ENCODE data around the gene GNB1.
A peak's percentile ranks its signal among the peaks of the same experiment; 100 is the strongest.

Gene GNB1

GRCh38 chr1:1847061-1847850 is 43.6 kb downstream of the GNB1 start:
- peaks cover 57% of the 10 kb centered on the region for H3F3A ChIP-seq (ENCODE audit: control insufficient read depth, insufficient read depth)
- H3K4me3 ChIP-seq (ENCODE audit: low read length): no peak overlapping the region
- H3K9me3 ChIP-seq (ENCODE audit: control insufficient read depth, insufficient read depth, low read length): no peaks in the 10 kb centered on the region
- peak overlapping the region; percentile 38 for H3K4me2 ChIP-seq (ENCODE audit: low read length)
- no peak for TF ChIP-seq EZH2phosphoT487 (IDR thresholded peaks at IDR 0.05; ENCODE audit: borderline replicate concordance, low read length)
- TF ChIP-seq CTCF (IDR thresholded peaks at IDR 0.05; ENCODE audit: low read depth, low read length, poor library complexity, severe bottlenecking): no peak
- no peaks in the 10 kb centered on the region for H3K27me3 ChIP-seq (ENCODE audit: control insufficient read depth, low read length)
- H3K27ac ChIP-seq (ENCODE audit: low read depth, low read length): peak overlapping the region; percentile 51
- H3K4me1 ChIP-seq (ENCODE audit: control insufficient read depth, low read length): peaks cover 89% of the 10 kb centered on the region
- peaks cover 56% of the 10 kb centered on the region for H3K36me3 ChIP-seq (ENCODE audit: control insufficient read depth, low read length)
- H3K79me2 ChIP-seq (ENCODE audit: control insufficient read depth, low read length): peaks cover 97% of the 10 kb centered on the region
- peaks cover 2% of the 10 kb centered on the region; the same call in 1 of the 2 replicates for H4K20me1 ChIP-seq (ENCODE audit: control insufficient read depth, insufficient read depth, low read depth, low read length)
- no peaks in the 10 kb centered on the region for H3K9me2 ChIP-seq (replicated peaks; ENCODE audit: control insufficient read depth, low read length)

DNA sequence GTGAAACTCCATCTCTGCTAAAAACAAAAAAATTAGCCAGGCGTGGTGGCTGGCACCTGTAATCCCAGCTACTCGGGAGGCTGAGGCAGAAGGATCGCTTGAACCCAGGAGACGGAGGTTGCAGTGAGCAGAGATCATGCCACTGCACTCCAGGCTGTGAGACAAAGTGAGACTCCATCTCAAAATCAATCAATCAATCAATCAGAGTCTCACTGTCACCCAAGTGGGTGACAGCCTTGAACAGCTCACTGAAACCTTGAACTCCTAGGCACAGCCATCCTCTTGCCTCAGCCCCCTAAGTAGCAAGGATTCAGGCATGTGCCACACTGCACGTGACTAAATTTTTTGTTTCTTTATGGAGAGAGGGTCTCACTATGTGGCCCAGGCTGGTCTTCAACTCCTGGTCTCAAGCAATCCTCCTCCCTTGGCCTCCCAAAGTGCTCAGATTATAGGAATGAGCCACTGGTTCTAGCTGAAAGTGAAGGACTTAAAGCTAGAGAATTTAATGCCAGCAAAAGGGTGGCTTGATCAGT is 44.4 kb downstream of the GNB1 start:
- no peak overlapping the region for H3K4me3 ChIP-seq (ENCODE audit: low read length)
- no peaks in the 10 kb centered on the region for H3K9me3 ChIP-seq (ENCODE audit: control insufficient read depth, insufficient read depth, low read length)
- H3F3A ChIP-seq (ENCODE audit: control insufficient read depth, insufficient read depth): peaks cover 61% of the 10 kb centered on the region
- peaks cover 2% of the 10 kb centered on the region; the same call in 1 of the 2 replicates for H4K20me1 ChIP-seq (ENCODE audit: control insufficient read depth, insufficient read depth, low read depth, low read length)
- peak overlapping the region; percentile 51 for H3K27ac ChIP-seq (ENCODE audit: low read depth, low read length)
- no peak overlapping the region for H3K4me2 ChIP-seq (ENCODE audit: low read length)
- H3K4me1 ChIP-seq (ENCODE audit: control insufficient read depth, low read length): peaks cover 92% of the 10 kb centered on the region
- H3K79me2 ChIP-seq (ENCODE audit: control insufficient read depth, low read length): peaks cover 97% of the 10 kb centered on the region
- no peaks in the 10 kb centered on the region for H3K9me2 ChIP-seq (replicated peaks; ENCODE audit: control insufficient read depth, low read length)
- TF ChIP-seq CTCF (IDR thresholded peaks at IDR 0.05; ENCODE audit: low read depth, low read length, poor library complexity, severe bottlenecking) (no peak), EZH2phosphoT487 (IDR thresholded peaks at IDR 0.05; ENCODE audit: borderline replicate concordance, low read length) (no peak)
- peaks cover 54% of the 10 kb centered on the region for H3K36me3 ChIP-seq (ENCODE audit: control insufficient read depth, low read length)
- no peaks in the 10 kb centered on the region for H3K27me3 ChIP-seq (ENCODE audit: control insufficient read depth, low read length)

- Histone ChIP-seq H4K20me1 (ENCODE audit: control insufficient read depth, insufficient read depth, low read depth, low read length) (no peaks in the 10 kb centered on the region), H3K79me2 (ENCODE audit: control insufficient read depth, low read length) (peaks cover 97% of the 10 kb centered on the region), H3K4me1 (ENCODE audit: control insufficient read depth, low read length) (peaks cover 96% of the 10 kb centered on the region), H3K36me3 (ENCODE audit: control insufficient read depth, low read length) (peaks cover 59% of the 10 kb centered on the region), H3K27me3 (ENCODE audit: control insufficient read depth, low read length) (no peaks in the 10 kb centered on the region), H3K9me3 (ENCODE audit: control insufficient read depth, insufficient read depth, low read length) (no peaks in the 10 kb centered on the region), H3F3A (ENCODE audit: control insufficient read depth, insufficient read depth) (peaks cover 60% of the 10 kb centered on the region), H3K9me2 (replicated peaks; ENCODE audit: control insufficient read depth, low read length) (no peaks in the 10 kb centered on the region), H3K4me2 (ENCODE audit: low read length) (peak overlapping the region; percentile 96), H3K27ac (ENCODE audit: low read depth, low read length) (peak overlapping the region; percentile 91), H3K4me3 (ENCODE audit: low read length) (peak overlapping the region; percentile 72)
- TF ChIP-seq CTCF (IDR thresholded peaks at IDR 0.05; ENCODE audit: low read depth, low read length, poor library complexity, severe bottlenecking): no peak
- no peak for TF ChIP-seq EZH2phosphoT487 (IDR thresholded peaks at IDR 0.05; ENCODE audit: borderline replicate concordance, low read length)
Observed at GRCh38 chr1:1842360-1843146, 48.3 kb downstream of the GNB1 start.

All from DOHH2 (cell line).